Measurements from ENCODE around the gene PBX4. TPM values are rescaled to one million over a fixed set of nuclear protein-coding genes. Genes with fewer than 3 reads are reported as not detected.

PBX4 gene
- total RNA-seq, 4 donors from 2014 or later, result 22.5 to 62.4 (median 38.4) TPM

GRCh38 chr19:19636573-19637185 lies 18.2 kb upstream of the PBX4 start:
- no peaks in the 10 kb centered on the region for H3K9me3 ChIP-seq
- intact Hi-C loops (cut with DNase I), result no loop called here
- no peaks in the 10 kb centered on the region for H3K27me3 ChIP-seq
- H3K36me3 ChIP-seq, result peaks cover 0 to 10% of the 10 kb centered on the region in 2 donors
- H3K27ac ChIP-seq, result no peak overlapping the region
- DNase-seq, result no peak
- WGBS, 2 donors, result 87 to 96% methylated on average over 6 to 9 of the region's 9 CpGs
- TF ChIP-seq POLR2A (IDR thresholded peaks at IDR 0.05) (no peak), CTCF (IDR thresholded peaks at IDR 0.05) (no peak)
- H3K4me3 ChIP-seq (replicated peaks in 1 of 3), result no peak overlapping the region
- H3K4me1 ChIP-seq, result no peaks in the 10 kb centered on the region

GRCh38 chr19:19635313-19635702 lies 16.8 kb upstream of the PBX4 start:
- intact Hi-C loops (cut with DNase I), result no loop called here
- WGBS, 2 donors, result 95 to 97% methylated on average over 10 to 14 of the region's 14 CpGs
- Histone ChIP-seq H3K4me3 (replicated peaks in 1 of 3) (no peak overlapping the region), H3K27ac (no peak overlapping the region), H3K4me1 (no peaks in the 10 kb centered on the region), H3K27me3 (no peaks in the 10 kb centered on the region), H3K36me3 (peaks cover 0 to 10% of the 10 kb centered on the region in 2 donors), H3K9me3 (no peaks in the 10 kb centered on the region)
- TF ChIP-seq CTCF (IDR thresholded peaks at IDR 0.05), result no peak
- no peak for TF ChIP-seq POLR2A (IDR thresholded peaks at IDR 0.05)
- DNase-seq, result no peak

GRCh38 chr19:19634516-19635312 lies 16.2 kb upstream of the PBX4 start:
- DNase-seq, result no peak
- intact Hi-C loops (cut with DNase I), result no loop called here
- no peaks in the 10 kb centered on the region for H3K9me3 ChIP-seq
- no peaks in the 10 kb centered on the region for H3K4me1 ChIP-seq
- no peak overlapping the region for H3K4me3 ChIP-seq (replicated peaks in 1 of 3)
- peaks cover 0 to 10% of the 10 kb centered on the region in 2 donors for H3K36me3 ChIP-seq
- whole genome bisulfite sequencing, 2 donors, result 95 to 96% methylated on average over 36 of the region's 36 CpGs
- H3K27me3 ChIP-seq, result no peaks in the 10 kb centered on the region
- no peak for TF ChIP-seq POLR2A (IDR thresholded peaks at IDR 0.05)
- TF ChIP-seq CTCF (IDR thresholded peaks at IDR 0.05), result no peak
- no peak overlapping the region for H3K27ac ChIP-seq

- TF ChIP-seq POLR2A (IDR thresholded peaks at IDR 0.05), result no peak
- no peak for TF ChIP-seq CTCF (IDR thresholded peaks at IDR 0.05)
- no peaks in the 10 kb centered on the region for H3K27me3 ChIP-seq
- H3K4me1 ChIP-seq, result no peaks in the 10 kb centered on the region
- H3K9me3 ChIP-seq, result no peaks in the 10 kb centered on the region
- intact Hi-C loops (cut with DNase I), result no loop called here
- no peak overlapping the region for H3K27ac ChIP-seq
- no peak for DNase-seq
- 93 to 94% methylated on average over 13 to 19 of the region's 22 CpGs for whole genome bisulfite sequencing, 2 donors
- peaks cover 0 to 10% of the 10 kb centered on the region in 2 donors for H3K36me3 ChIP-seq
- no peak overlapping the region for H3K4me3 ChIP-seq (replicated peaks in 1 of 3)
Observed at GRCh38 chr19:19633711-19634515, 15.4 kb upstream of the PBX4 start.
